Upper lobe of left lung (tissue), 4 donors: ENCODE data around the gene PSMB7.

Experiments used
- EP300 ChIP-seq, 4 donors: sonication (generic); formaldehyde crosslinking; IDR thresholded peaks; one replicate each; pipeline ENCODE4 v1.5.1; 2017; ENCODE audit warnings: antibody characterized with exemption in 4 of 4, control low read depth in 2 of 4
- POLR2A ChIP-seq, 4 donors: fragments of 450-650 bp; IDR thresholded peaks; one replicate each; pipeline ENCODE4 v1.5.1; 2016 to 2017; ENCODE audit warnings: antibody characterized with exemption in 4 of 4, mild to moderate bottlenecking in 2 of 4
- TF ChIP-seq, protein P1 (sequence below), 6 experiments: fragments of 450-650 bp in 4 of 6; fragments of 200-600 bp in 2 of 6; sonication (generic) in 2 of 6; IDR thresholded peaks; one replicate each; pipeline ENCODE4 v1.5.1; 2016 to 2019; ENCODE audit warnings: antibody characterized with exemption in 6 of 6

DNA sequence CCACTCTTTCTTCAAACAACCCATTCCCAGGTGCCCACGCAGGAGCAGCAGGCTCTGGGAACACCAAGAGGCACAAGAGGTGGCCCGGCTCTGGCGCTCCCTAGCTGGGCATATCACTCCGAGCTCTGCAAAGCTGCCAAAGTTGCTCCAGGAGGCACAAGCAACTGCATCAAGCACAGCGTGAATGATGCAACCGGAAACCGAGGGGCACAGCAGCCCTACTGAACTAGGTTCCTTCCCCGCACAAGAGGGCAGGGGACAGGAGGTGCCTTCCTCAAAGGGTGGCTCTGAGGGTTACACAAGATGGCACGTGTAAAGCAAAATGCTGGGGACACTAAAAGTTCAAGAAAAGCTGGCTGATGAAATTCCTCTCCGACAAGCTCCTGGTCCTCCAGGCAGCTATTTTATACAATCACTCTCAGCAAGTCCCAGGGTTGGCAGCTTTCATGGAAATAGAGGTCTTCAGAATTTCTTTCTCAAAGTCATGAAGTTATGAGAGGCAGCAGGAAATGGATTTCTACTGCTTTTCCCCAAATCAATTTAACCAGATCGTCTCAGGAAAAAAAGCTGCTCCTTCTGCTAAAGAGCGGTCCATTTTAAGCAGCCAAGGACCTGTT is 22.9 kb downstream of the PSMB7 start:
- TF ChIP-seq, protein P1, sequence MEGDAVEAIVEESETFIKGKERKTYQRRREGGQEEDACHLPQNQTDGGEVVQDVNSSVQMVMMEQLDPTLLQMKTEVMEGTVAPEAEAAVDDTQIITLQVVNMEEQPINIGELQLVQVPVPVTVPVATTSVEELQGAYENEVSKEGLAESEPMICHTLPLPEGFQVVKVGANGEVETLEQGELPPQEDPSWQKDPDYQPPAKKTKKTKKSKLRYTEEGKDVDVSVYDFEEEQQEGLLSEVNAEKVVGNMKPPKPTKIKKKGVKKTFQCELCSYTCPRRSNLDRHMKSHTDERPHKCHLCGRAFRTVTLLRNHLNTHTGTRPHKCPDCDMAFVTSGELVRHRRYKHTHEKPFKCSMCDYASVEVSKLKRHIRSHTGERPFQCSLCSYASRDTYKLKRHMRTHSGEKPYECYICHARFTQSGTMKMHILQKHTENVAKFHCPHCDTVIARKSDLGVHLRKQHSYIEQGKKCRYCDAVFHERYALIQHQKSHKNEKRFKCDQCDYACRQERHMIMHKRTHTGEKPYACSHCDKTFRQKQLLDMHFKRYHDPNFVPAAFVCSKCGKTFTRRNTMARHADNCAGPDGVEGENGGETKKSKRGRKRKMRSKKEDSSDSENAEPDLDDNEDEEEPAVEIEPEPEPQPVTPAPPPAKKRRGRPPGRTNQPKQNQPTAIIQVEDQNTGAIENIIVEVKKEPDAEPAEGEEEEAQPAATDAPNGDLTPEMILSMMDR (IDR thresholded peaks at IDR 0.05): no peak
- TF ChIP-seq EP300 (IDR thresholded peaks at IDR 0.05) (no peak), POLR2A (IDR thresholded peaks at IDR 0.05) (no peak)
